Psoas muscle (tissue), 8 donors: ENCODE data around the gene AJUBA. TPM values are rescaled to one million over a fixed set of nuclear protein-coding genes. Genes with fewer than 3 reads are reported as not detected.
A peak's percentile ranks its signal among the peaks of the same experiment; 100 is the strongest.

ENCODE experiments used
- ATAC-seq, 4 donors: fragments of 200-7000 bp; cut with Tn5 transposase; one replicate each; pipeline ENCODE4 v1.9.1; 2020; ENCODE audit warnings: moderate library complexity in 3 of 4, mild to moderate bottlenecking in 2 of 4
- DNase-seq, 2 donors: peaks; one replicate each; pipeline ENCODE4 v3.0.0-alpha.2; 2020
- H3K27ac ChIP-seq: fragments of 200-600 bp; one replicate; pipeline ENCODE4 v1.8.0; 2022
- H3K27me3 ChIP-seq, 3 donors: fragments of 200-600 bp in 1 of 3; one replicate each; pipeline versions ENCODE4 v1.6.1 to v1.8.0; 2013 to 2022; ENCODE audit warnings: low read length in 2 of 3, mild to moderate bottlenecking in 2 of 3, moderate library complexity in 1 of 3; ENCODE audit not compliant: insufficient read depth in 3 of 3
- H3K36me3 ChIP-seq, 2 donors: fragments of 200-600 bp in 1 of 2; one replicate each; pipeline versions ENCODE4 v1.6.1 to v1.8.0; 2013 to 2022; ENCODE audit warnings: low read depth in 1 of 2, mild to moderate bottlenecking in 1 of 2, moderate library complexity in 1 of 2; ENCODE audit not compliant: insufficient read depth in 1 of 2
- H3K4me1 ChIP-seq: fragments of 200-600 bp; one replicate; pipeline ENCODE4 v1.8.0; 2022
- H3K4me3 ChIP-seq: fragments of 200-600 bp; one replicate; pipeline ENCODE4 v1.8.0; 2022; ENCODE audit warnings: mild to moderate bottlenecking
- H3K9me3 ChIP-seq: fragments of 200-600 bp; one replicate; pipeline ENCODE4 v1.8.0; 2022
- WGBS, 3 donors: extraction: QIAGEN DNeasy Blood & Tissue Kit; methylation state at CpG; one replicate each; pipeline versions ENCODE4 v1.1.6 to v1.1.7; 2013; 5-methylcytosine and 5-hydroxymethylcytosine counted together
- intact Hi-C, 2 donors: fragments of 100-400 bp; cut with DNase I; formaldehyde crosslinking; loops; one replicate each; pipeline versions ENCODE4 v1.11.0 to v1.14.2; 2022
- polyA plus RNA-seq, 3 donors: library from polyadenylated mRNA; stranded (reverse); fragments of 200-250 nt; gene quantifications; one replicate each; pipeline ENCODE4 v1.2.3, GENCODE V29; 2013
- total RNA-seq, 4 donors: library from RNA; stranded (reverse); fragmentation: NEBNext Ultra II Directional in 2 of 4; extraction: Animal tissue kit (Norgen Biotek cat#: 25700) in 2 of 4; gene quantifications; one replicate each; pipeline versions ENCODE4 v1.2.1 to v1.2.4, GENCODE V29; 2021 to 2023
- TF ChIP-seq, protein P1 (sequence below): fragments of 200-600 bp; IDR thresholded peaks from one replicate; pipeline ENCODE4 v1.8.0; 2022; ENCODE audit warnings: antibody characterized with exemption
- donor health status: healthy with polysubstance abuse.
- donor health status: DM: no; HTN: no; CAD: no; lungs with moderate emphysema.
- donor health status: Bipolar disorder and iron deficiency.
- donor health status: healthy.
- donor health status: DM: yes; HTN: yes; CAD: no.
- donor health status: DM: no; HTN: no; CAD: no.
- donor health status: DM: no; HTN: no; CAD: no.
- donor health status: DM: yes; HTN: yes; CAD: no.

AJUBA gene
- total and polyA plus RNA-seq, 7 donors, result 0.65 to 1.5 (median 0.95) TPM

- no peak for DNase-seq
- 9 to 16% (median 12%) methylated on average over 12 of the region's 12 CpGs for whole genome bisulfite sequencing, 3 donors
- TF ChIP-seq, protein P1, sequence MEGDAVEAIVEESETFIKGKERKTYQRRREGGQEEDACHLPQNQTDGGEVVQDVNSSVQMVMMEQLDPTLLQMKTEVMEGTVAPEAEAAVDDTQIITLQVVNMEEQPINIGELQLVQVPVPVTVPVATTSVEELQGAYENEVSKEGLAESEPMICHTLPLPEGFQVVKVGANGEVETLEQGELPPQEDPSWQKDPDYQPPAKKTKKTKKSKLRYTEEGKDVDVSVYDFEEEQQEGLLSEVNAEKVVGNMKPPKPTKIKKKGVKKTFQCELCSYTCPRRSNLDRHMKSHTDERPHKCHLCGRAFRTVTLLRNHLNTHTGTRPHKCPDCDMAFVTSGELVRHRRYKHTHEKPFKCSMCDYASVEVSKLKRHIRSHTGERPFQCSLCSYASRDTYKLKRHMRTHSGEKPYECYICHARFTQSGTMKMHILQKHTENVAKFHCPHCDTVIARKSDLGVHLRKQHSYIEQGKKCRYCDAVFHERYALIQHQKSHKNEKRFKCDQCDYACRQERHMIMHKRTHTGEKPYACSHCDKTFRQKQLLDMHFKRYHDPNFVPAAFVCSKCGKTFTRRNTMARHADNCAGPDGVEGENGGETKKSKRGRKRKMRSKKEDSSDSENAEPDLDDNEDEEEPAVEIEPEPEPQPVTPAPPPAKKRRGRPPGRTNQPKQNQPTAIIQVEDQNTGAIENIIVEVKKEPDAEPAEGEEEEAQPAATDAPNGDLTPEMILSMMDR, result no peak
- peak overlapping the region; percentile 90 for H3K4me3 ChIP-seq
- H3K36me3 ChIP-seq, result peaks cover 0 to 45% of the 10 kb centered on the region in 2 donors
- no peaks in the 10 kb centered on the region for H3K27me3 ChIP-seq
- peaks cover 16% of the 10 kb centered on the region for H3K4me1 ChIP-seq
- intact Hi-C loops, result no loop called here
- H3K9me3 ChIP-seq, result no peaks in the 10 kb centered on the region
- H3K27ac ChIP-seq, result peak overlapping the region; percentile 90
- no peak for ATAC-seq
Observed at GRCh38 chr14:22928237-22929103, 53.9 kb downstream of the AJUBA start.

DNA sequence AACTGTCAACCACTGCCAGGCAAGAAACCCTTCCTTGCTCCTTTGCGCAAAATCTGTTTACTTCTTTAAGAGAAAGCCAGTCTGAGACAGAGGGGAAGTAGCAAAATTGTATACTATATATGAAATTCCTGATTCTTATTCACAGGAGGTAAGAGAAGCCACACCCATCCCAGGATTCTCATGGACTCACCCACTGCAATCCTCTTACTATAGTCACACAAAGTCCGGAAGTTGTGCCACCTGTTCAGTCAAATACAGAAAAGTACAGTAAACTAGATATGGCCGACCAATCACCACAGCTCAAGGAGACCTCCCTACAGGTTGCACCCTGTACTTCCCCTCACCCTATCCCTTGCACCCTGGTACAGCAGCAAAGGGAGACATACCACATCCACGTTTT is 56.0 kb downstream of the AJUBA start:
- intact Hi-C loops, result no loop called here
- 74 to 91% (median 86%) methylated on average over 4 of the region's 4 CpGs for WGBS, 3 donors

GRCh38 chr14:22925513-22925912 is 56.8 kb downstream of the AJUBA start:
- DNase-seq (no peak), ATAC-seq (no peak)
- Histone ChIP-seq H3K27ac (no peak overlapping the region), H3K36me3 (peaks cover 9 to 75% of the 10 kb centered on the region in 2 donors), H3K27me3 (no peaks in the 10 kb centered on the region), H3K4me1 (peaks cover 16% of the 10 kb centered on the region), H3K9me3 (no peaks in the 10 kb centered on the region), H3K4me3 (no peak overlapping the region)
- WGBS, 3 donors, result 92 to 97% (median 94%) methylated on average over 8 of the region's 8 CpGs
- TF ChIP-seq, protein P1, result no peak
- intact Hi-C loops, result no loop called here

More for the DNA sequence above, 56.0 kb downstream of the AJUBA start:
- no peak for DNase-seq
- Histone ChIP-seq H3K4me1 (peaks cover 16% of the 10 kb centered on the region), H3K9me3 (no peaks in the 10 kb centered on the region), H3K27me3 (no peaks in the 10 kb centered on the region), H3K36me3 (peaks cover 9 to 67% of the 10 kb centered on the region in 2 donors), H3K4me3 (no peak overlapping the region), H3K27ac (no peak overlapping the region)
- no peak for ATAC-seq
- TF ChIP-seq, protein P1, result no peak

GRCh38 chr14:22923746-22924145 is 58.6 kb downstream of the AJUBA start:
- Histone ChIP-seq H3K4me3 (no peak overlapping the region), H3K4me1 (peaks cover 16% of the 10 kb centered on the region), H3K36me3 (peaks cover 9 to 80% of the 10 kb centered on the region in 2 donors), H3K9me3 (no peaks in the 10 kb centered on the region), H3K27me3 (no peaks in the 10 kb centered on the region), H3K27ac (no peak overlapping the region)
- DNase-seq (no peak), ATAC-seq (no peak)
- TF ChIP-seq, protein P1, result no peak
- 95 to 99% (median 98%) methylated on average over 5 of the region's 5 CpGs for WGBS, 3 donors
- intact Hi-C loops, result no loop called here
